ENCODE measurements around the gene RERE.

DNA sequence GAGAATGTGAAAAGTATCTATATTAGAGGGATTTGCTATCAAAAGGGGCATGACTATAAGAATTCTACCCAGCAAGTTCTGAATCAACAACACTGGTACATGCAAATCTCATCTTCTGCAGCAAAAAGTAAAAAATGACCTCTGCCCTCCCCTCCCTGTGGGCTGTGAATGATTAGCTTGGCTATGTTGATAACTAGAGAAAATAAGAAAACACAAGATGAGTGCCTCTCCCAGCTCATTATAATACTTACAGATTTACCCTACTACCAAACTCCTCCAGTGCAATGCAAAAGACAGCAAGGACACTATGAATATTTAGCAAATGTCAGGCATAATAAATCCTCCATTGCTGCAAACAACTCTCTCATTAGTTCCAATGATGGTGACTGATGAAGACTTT lies 397.1 kb downstream of the RERE start:
- TF ChIP-seq EP300 (IDR thresholded peaks at IDR 0.05) = no peak
- TF ChIP-seq POLR2A (IDR thresholded peaks at IDR 0.05) = no peak
- TF ChIP-seq, protein P1, sequence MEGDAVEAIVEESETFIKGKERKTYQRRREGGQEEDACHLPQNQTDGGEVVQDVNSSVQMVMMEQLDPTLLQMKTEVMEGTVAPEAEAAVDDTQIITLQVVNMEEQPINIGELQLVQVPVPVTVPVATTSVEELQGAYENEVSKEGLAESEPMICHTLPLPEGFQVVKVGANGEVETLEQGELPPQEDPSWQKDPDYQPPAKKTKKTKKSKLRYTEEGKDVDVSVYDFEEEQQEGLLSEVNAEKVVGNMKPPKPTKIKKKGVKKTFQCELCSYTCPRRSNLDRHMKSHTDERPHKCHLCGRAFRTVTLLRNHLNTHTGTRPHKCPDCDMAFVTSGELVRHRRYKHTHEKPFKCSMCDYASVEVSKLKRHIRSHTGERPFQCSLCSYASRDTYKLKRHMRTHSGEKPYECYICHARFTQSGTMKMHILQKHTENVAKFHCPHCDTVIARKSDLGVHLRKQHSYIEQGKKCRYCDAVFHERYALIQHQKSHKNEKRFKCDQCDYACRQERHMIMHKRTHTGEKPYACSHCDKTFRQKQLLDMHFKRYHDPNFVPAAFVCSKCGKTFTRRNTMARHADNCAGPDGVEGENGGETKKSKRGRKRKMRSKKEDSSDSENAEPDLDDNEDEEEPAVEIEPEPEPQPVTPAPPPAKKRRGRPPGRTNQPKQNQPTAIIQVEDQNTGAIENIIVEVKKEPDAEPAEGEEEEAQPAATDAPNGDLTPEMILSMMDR (IDR thresholded peaks at IDR 0.05) = no peak
